ENCODE data around the gene PTPRM. TPM values are rescaled to one million over a fixed set of nuclear protein-coding genes. Genes with fewer than 3 reads are reported as not detected.

PTPRM gene
- total and polyA plus RNA-seq, 2 of the 8 experiments (the other 6 are each of a cell fraction or from before 2014, with no cell fraction given): 4.1 to 7.0 TPM

DNA sequence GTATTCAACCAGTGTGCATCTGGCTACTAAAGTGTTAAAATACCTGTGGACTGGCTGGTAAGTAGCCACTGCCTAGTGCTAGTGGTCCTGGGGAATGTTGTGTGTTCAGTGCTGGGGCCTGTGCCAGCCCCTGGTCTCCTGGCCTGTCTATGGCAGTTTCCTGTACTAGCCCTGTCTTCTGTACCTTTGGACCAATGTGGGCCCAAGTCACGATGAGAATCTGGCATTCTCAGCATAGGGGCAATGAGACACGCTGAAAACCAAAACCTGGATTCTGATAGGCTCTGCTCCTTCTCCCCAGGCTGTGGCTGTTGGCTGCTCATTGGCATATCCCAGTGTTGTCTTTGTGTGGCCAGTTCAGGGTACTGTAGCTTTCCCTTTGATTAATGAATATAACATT, 170.4 kb downstream of the PTPRM start:
- Histone ChIP-seq H4K8ac (ENCODE audit: extremely low read depth, insufficient read depth, low read length) (no peak overlapping the region), H4K20me1 (replicated peaks in 1 of 2; ENCODE audit: control insufficient read depth in 1 of 2, insufficient read depth in 2 of 2, low read length in 2 of 2) (no peaks in the 10 kb centered on the region), H2BK5ac (ENCODE audit: low read depth, low read length) (peak overlapping the region; percentile 38; the same call in 1 of the 2 replicates), H2BK15ac (ENCODE audit: low read length) (no peak overlapping the region), H2BK120ac (replicated peaks; ENCODE audit: low read depth, low read length) (no peak overlapping the region), H3K14ac (ENCODE audit: insufficient read length) (no peak overlapping the region), H3K79me2 (ENCODE audit: control insufficient read depth in 1 of 2, insufficient read depth in 2 of 2, low read length in 2 of 2) (no peaks in the 10 kb centered on the region), H2AK5ac (ENCODE audit: low read depth, low read length) (no peak overlapping the region), H4K91ac (replicated peaks; ENCODE audit: insufficient read length, low read length) (no peak overlapping the region), H3K23ac (ENCODE audit: insufficient read length) (no peak overlapping the region), H3K4me2 (ENCODE audit: insufficient read depth in 1 of 2, low read depth in 2 of 2, low read length in 2 of 2) (no peak overlapping the region), H3K9me3 (ENCODE audit: insufficient read depth in 2 of 2, low read depth in 1 of 2, low read length in 1 of 2) (no peaks in the 10 kb centered on the region), H2BK12ac (ENCODE audit: low read depth, low read length) (no peak overlapping the region), H3K27ac (ENCODE audit: low read depth, low read length) (no peak overlapping the region), H3K9ac (replicated peaks in 1 of 4; ENCODE audit: extremely low read depth in 1 of 4, low read depth in 3 of 4, low read length in 3 of 4) (no peak overlapping the region), H2BK20ac (ENCODE audit: low read length) (no peak overlapping the region), H3K79me1 (ENCODE audit: low read depth, low read length) (no peaks in the 10 kb centered on the region), H2AFZ (ENCODE audit: low read length) (no peak overlapping the region), H3K36me3 (ENCODE audit: control insufficient read depth in 2 of 4, insufficient read depth in 4 of 4, low read length in 3 of 4) (no peaks in the 10 kb centered on the region), H3K4ac (replicated peaks; ENCODE audit: insufficient read length, low read depth, low read length) (no peak overlapping the region), H4K5ac (ENCODE audit: insufficient read length, low read depth, low read length) (no peak overlapping the region), H3K56ac (replicated peaks; ENCODE audit: insufficient read length, low read depth, low read length) (no peak overlapping the region), H3K18ac (ENCODE audit: extremely low read depth, low read length) (no peak overlapping the region), H3K4me3 (ENCODE audit: extremely low read depth in 1 of 4, insufficient read depth in 2 of 4, low read depth in 3 of 4, low read length in 4 of 4) (no peak overlapping the region), H3K23me2 (ENCODE audit: low read depth, low read length) (no peaks in the 10 kb centered on the region), H3K27me3 (replicated peaks in 1 of 4; ENCODE audit: control insufficient read depth in 3 of 4, extremely low read depth in 1 of 4, insufficient read depth in 3 of 4, low read length in 3 of 4) (no peaks in the 10 kb centered on the region), H3K4me1 (replicated peaks in 1 of 4; ENCODE audit: control insufficient read depth in 3 of 4, insufficient read depth in 4 of 4, low read length in 3 of 4) (peaks cover 4 to 12% (median 8%) of the 10 kb centered on the region in 4 experiments)
- no peak for FAIRE-seq
- ChIA-PET CTCF (ENCODE audit: partially characterized antibody) (no interaction called here), POLR2A (ENCODE audit: partially characterized antibody) (no interaction called here)
- no peak for DNase-seq (ENCODE audit: low read depth in 1 of 2, low spot score in 2 of 2)
- WGBS, 2 experiments (ENCODE audit: extremely low coverage in 1 of 2, insufficient coverage in 1 of 2, insufficient read length in 1 of 2, insufficient replicate concordance in 2 of 2, low coverage in 1 of 2, low lambda C conversion rate in 2 of 2, missing lambda C conversion rate in 1 of 2): 92% methylated on average over 2 of the region's 2 CpGs; no CpG with 5 or more reads in 1 of the 2 experiments
- TF ChIP-seq TBP (IDR thresholded peaks at IDR 0.05; ENCODE audit: low read depth, low read length) (no peak), NRF1 (IDR thresholded peaks at IDR 0.05; ENCODE audit: low read depth, low read length) (no peak), SIX5 (IDR thresholded peaks at IDR 0.05; ENCODE audit: low read depth, low read length) (no peak), EP300 (IDR thresholded peaks at IDR 0.05; ENCODE audit: borderline replicate concordance in 1 of 2, low read depth in 2 of 2, low read length in 2 of 2) (no peak), CEBPB (IDR thresholded peaks at IDR 0.05; ENCODE audit: low read depth, low read length) (no peak), SRF (IDR thresholded peaks at IDR 0.05; ENCODE audit: low read depth, low read length) (no peak), EGR1 (IDR thresholded peaks at IDR 0.05; ENCODE audit: borderline replicate concordance, low read depth, low read length) (no peak), BRCA1 (IDR thresholded peaks at IDR 0.05; ENCODE audit: low read depth, low read length) (no peak), ZNF274 (IDR thresholded peaks at IDR 0.05; ENCODE audit: borderline replicate concordance, extremely low read depth, low read length) (no peak)
- TF ChIP-seq, protein P1, sequence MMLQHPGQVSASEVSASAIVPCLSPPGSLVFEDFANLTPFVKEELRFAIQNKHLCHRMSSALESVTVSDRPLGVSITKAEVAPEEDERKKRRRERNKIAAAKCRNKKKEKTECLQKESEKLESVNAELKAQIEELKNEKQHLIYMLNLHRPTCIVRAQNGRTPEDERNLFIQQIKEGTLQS (IDR thresholded peaks at IDR 0.05; ENCODE audit: insufficient read depth, low read depth, low read length): no peak
